Astrocyte of the spinal cord (primary cell): Measurements from ENCODE around the gene C1orf56.

Experiments used
- DNase-seq: peaks from one replicate; pipeline ENCODE4 v3.0.0; 2011; ENCODE audit warnings: low read depth, low spot score
- H3K4me3 ChIP-seq: 2 replicates; pipeline ENCODE4 v1.5.1; 2011; ENCODE audit warnings: low read depth, mild to moderate bottlenecking, low read length, moderate library complexity
- CTCF ChIP-seq: IDR thresholded peaks from 2 replicates; pipeline ENCODE4 v1.5.1; 2012; ENCODE audit warnings: low read depth, mild to moderate bottlenecking, low read length, inconsistent platforms
- in situ Hi-C: cut with HindIII; loops from 2 replicates; pipeline ENCODE4 v1.10.0; 2017; ENCODE audit warnings: low sequenced_read_pairs

C1orf56 gene

DNA sequence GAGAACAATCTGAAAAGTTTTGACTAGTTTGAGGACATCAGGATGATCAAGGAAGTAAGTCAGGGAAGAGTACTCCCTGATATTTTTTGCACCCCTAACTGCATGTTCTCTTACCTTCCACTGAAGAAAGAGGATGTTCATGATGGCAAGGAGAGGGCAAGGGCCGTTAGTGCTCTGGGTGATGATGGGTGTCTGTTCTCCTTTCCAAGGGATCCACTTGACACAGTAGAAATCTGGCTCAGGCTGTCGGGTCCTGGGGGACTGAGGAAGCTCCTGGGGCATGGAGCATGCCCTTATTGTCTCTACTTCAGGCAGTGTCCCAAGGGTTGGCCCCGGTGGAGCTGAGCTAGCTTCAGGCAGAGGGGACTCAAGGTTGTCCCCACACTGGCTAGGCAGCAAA is 45.5 kb upstream of the C1orf56 start:
- no peak for DNase-seq
- in situ Hi-C loops, result no loop called here
- H3K4me3 ChIP-seq, result no peak overlapping the region
- no peak for TF ChIP-seq CTCF

DNA sequence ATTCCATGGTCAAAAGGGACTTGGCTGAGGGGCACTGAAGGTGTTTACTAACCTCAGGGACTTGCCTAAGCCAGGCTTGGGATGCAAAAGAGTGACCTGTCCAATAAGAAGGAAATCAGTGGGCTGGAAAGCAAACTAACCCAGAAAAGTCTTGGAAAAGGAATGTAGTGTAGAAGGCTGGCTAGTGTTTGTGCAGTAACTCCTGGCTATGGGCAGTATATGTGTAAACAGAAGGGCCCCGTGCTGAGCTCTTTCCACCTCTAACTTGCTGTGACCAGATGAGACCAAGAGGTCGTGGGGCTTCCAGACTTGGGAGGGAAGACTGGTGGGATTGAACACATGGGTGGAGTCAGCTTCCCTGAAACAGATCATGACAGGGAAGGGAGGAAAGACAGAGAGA is 44.9 kb upstream of the C1orf56 start:
- in situ Hi-C loops, result no loop called here
- DNase-seq, result no peak
- H3K4me3 ChIP-seq, result no peak overlapping the region
- TF ChIP-seq CTCF, result no peak

- H3K4me3 ChIP-seq, result no peak overlapping the region
Measured at GRCh38 chr1:151003180-151003579, 44.4 kb upstream of the C1orf56 start.

GRCh38 chr1:151005729-151006319 is 41.7 kb upstream of the C1orf56 start:
- in situ Hi-C loops, result no loop called here
- no peak for DNase-seq
- peak overlapping the region; percentile 62 for H3K4me3 ChIP-seq
- TF ChIP-seq CTCF, result no peak

More at GRCh38 chr1:151003180-151003579, 44.4 kb upstream of the C1orf56 start:
- TF ChIP-seq CTCF, result no peak
- in situ Hi-C loops, result no loop called here
- DNase-seq, result no peak

GRCh38 chr1:151006327-151007052 is 41.1 kb upstream of the C1orf56 start, which contains the start of gene MINDY1:
TSS of gene MINDY1 (minus strand) at chr1:151006902. CDS start at chr1:151002617, 4,285 bp downstream.
- in situ Hi-C loops, result no loop called here
- peak; percentile 70 for TF ChIP-seq CTCF
- DNase-seq, result peak; percentile 88
- peak within 1 kb of the TSS; percentile 62 for H3K4me3 ChIP-seq

- no peak for TF ChIP-seq CTCF
- in situ Hi-C loops, result no loop called here
- peak overlapping the region; percentile 23 for H3K4me3 ChIP-seq
Measured at GRCh38 chr1:151007853-151008243, 39.7 kb upstream of the C1orf56 start.

More at GRCh38 chr1:151007853-151008243, 39.7 kb upstream of the C1orf56 start:
- no peak for DNase-seq
